Spinal cord (tissue), 10 donors: ENCODE results near the gene KHK. TPM values are rescaled to one million over a fixed set of nuclear protein-coding genes. Genes with fewer than 3 reads are reported as not detected.

ENCODE experiments used
- DNase-seq, 6 donors: peaks; one replicate each; pipeline versions ENCODE4 v3.0.0 to v3.0.0-alpha.2; 2013 to 2015; ENCODE audit warnings: low spot score in 6 of 6, low read depth in 4 of 6
- H3K27ac ChIP-seq: one replicate; pipeline ENCODE4 v1.5.1; 2013; ENCODE audit warnings: low read depth, low read length, control low read depth
- H3K27me3 ChIP-seq: one replicate; pipeline ENCODE4 v1.6.1; 2013; ENCODE audit warnings: low read length; ENCODE audit not compliant: control insufficient read depth, insufficient read depth
- H3K36me3 ChIP-seq: one replicate; pipeline ENCODE4 v1.6.1; 2013; ENCODE audit warnings: low read length; ENCODE audit not compliant: control insufficient read depth, insufficient read depth
- H3K4me1 ChIP-seq: one replicate; pipeline ENCODE4 v1.6.1; 2013; ENCODE audit warnings: low read length; ENCODE audit not compliant: control insufficient read depth, insufficient read depth
- H3K4me3 ChIP-seq: one replicate; pipeline ENCODE4 v1.5.1; 2013; ENCODE audit warnings: low read depth, low read length, control low read depth
- H3K9me3 ChIP-seq: one replicate; pipeline ENCODE4 v1.6.1; 2013; ENCODE audit warnings: low read length; ENCODE audit not compliant: control insufficient read depth, insufficient read depth
- WGBS: methylation state at CpG from one replicate; pipeline ENCODE4 v1.1.5; 2013; ENCODE audit warnings: missing lambda C conversion rate; ENCODE audit not compliant: insufficient coverage; 5-methylcytosine and 5-hydroxymethylcytosine counted together
- polyA plus RNA-seq, 2 donors: library from polyadenylated mRNA; unstranded; fragments of 120-200 nt; gene quantifications; one replicate each; pipeline ENCODE4 v1.2.1, GENCODE V29; 2013; ENCODE audit not compliant: insufficient read length in 2 of 2
- total RNA-seq, 2 donors: library from RNA; depleted of rRNA in 1 of 2; stranded (reverse); fragments of 120-200 nt in 1 of 2; fragments of >200 nt in 1 of 2; gene quantifications; one replicate each; pipeline versions ENCODE4 v1.2.3 to v1.2.4, GENCODE V29; 2013 to 2014
- donor health status: healthy.

Gene KHK
- total and polyA plus RNA-seq, 4 donors = 4.1 to 19.1 (median 11.5) TPM

DNA sequence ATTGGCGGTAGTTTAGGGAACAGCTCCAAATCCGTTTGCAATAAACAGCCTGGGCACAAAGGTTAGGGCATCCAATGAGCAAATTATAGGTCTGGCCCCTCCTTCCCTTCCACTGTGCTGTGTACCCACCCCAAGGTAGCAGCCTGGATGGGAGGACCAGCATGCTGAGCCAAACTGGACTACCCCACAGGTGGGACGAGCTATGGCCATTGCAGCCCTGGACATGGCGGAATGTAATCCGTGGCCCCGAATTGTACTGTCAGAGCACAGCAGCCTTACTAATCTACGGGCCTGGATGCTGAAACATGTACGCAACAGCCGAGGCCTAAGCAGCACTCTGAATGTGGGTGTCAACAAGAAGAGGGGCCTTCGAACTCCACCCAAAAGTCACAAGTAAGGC is 28.4 kb upstream of the KHK start:
- WGBS = 96% methylated on average over 10 of the region's 10 CpGs
- Histone ChIP-seq H3K4me1 (no peaks in the 10 kb centered on the region), H3K27me3 (no peaks in the 10 kb centered on the region), H3K36me3 (peaks cover 77% of the 10 kb centered on the region), H3K27ac (no peak overlapping the region), H3K4me3 (no peak overlapping the region), H3K9me3 (no peaks in the 10 kb centered on the region)
- no peak for DNase-seq

DNA sequence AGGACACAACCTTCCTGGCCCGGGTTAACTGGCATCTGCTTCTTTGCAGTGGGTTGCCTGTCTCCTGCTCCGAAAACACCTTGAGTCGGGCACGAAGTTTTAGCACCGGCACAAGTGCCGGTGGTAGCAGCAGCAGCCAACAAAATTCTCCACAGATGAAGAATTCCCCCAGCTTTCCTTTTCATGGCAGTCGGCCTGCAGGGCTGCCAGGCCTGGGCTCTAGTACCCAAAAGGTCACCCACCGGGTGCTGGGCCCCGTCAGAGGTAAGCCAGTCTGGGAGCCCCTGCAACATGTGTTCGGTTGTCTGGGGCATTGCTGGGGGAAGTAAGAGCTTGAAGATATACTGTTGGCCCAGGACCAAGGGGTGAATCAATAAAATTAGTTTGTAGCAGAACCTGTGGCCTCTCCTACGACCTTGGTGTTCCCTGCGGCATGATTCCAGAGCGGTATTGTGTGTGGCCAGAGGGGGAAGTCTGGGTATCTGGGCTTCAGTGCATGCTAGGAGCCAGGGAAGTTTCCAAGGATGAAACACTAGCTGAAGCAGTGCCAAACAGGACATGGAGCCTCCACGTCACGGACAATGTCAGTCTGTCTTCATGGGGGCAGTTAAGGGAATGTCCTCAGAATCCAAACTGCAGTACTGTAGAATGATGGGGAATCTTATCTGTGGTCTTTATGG is 27.3 kb upstream of the KHK start:
- Histone ChIP-seq H3K27me3 (no peaks in the 10 kb centered on the region), H3K27ac (no peak overlapping the region), H3K36me3 (peaks cover 71% of the 10 kb centered on the region), H3K9me3 (no peaks in the 10 kb centered on the region), H3K4me1 (no peaks in the 10 kb centered on the region), H3K4me3 (no peak overlapping the region)
- DNase-seq = no peak
- 89% methylated on average over 15 of the region's 15 CpGs for WGBS

DNA sequence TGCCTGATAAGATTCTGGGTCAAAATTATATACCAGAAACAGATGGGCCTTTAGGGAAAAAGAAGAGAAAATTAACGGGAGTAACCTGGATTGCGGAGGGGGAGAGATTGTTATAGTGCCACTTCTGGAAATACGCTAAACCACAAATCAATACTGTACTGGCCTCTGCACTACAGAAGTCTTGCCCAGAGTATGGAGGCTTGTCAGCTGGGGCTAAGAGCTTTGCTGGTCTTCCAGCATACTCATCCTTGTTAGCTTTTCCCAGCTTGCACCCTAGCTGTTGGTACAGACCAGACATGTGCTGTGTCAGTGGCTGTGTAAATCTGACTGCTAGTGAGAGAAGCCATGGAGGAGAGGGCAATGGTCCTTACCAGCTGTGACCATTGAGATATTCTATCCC is 26.2 kb upstream of the KHK start:
- peaks cover 65% of the 10 kb centered on the region for H3K36me3 ChIP-seq
- no peak overlapping the region for H3K27ac ChIP-seq
- no peak overlapping the region for H3K4me3 ChIP-seq
- DNase-seq = no peak
- no peaks in the 10 kb centered on the region for H3K9me3 ChIP-seq
- H3K4me1 ChIP-seq = no peaks in the 10 kb centered on the region
- H3K27me3 ChIP-seq = no peaks in the 10 kb centered on the region
- no CpG with 5 or more reads among the region's 3 CpGs for WGBS

- Histone ChIP-seq H3K36me3 (peaks cover 57% of the 10 kb centered on the region), H3K27ac (no peak overlapping the region), H3K9me3 (no peaks in the 10 kb centered on the region), H3K4me3 (no peak overlapping the region), H3K4me1 (peaks cover 12% of the 10 kb centered on the region), H3K27me3 (no peaks in the 10 kb centered on the region)
- DNase-seq = no peak
- no CpG with 5 or more reads among the region's 3 CpGs for whole genome bisulfite sequencing
Observed at GRCh38 chr2:27065128-27065527, 21.4 kb upstream of the KHK start.

GRCh38 chr2:27067385-27067784 is 19.2 kb upstream of the KHK start:
- Histone ChIP-seq H3K27me3 (no peaks in the 10 kb centered on the region), H3K9me3 (no peaks in the 10 kb centered on the region), H3K36me3 (peaks cover 49% of the 10 kb centered on the region), H3K4me1 (peaks cover 20% of the 10 kb centered on the region), H3K4me3 (no peak overlapping the region), H3K27ac (no peak overlapping the region)
- WGBS = 97% methylated on average over 5 of the region's 5 CpGs
- no peak for DNase-seq

GRCh38 chr2:27069436-27069835 is 17.1 kb upstream of the KHK start:
- WGBS = 93% methylated on average over 6 of the region's 6 CpGs
- DNase-seq = no peak
- H3K9me3 ChIP-seq = no peaks in the 10 kb centered on the region
- no peak overlapping the region for H3K4me3 ChIP-seq
- H3K4me1 ChIP-seq = peaks cover 25% of the 10 kb centered on the region
- no peak overlapping the region for H3K27ac ChIP-seq
- H3K36me3 ChIP-seq = peaks cover 41% of the 10 kb centered on the region
- H3K27me3 ChIP-seq = no peaks in the 10 kb centered on the region

GRCh38 chr2:27069961-27070618 is 16.5 kb upstream of the KHK start:
- H3K27ac ChIP-seq = no peak overlapping the region
- H3K36me3 ChIP-seq = peaks cover 37% of the 10 kb centered on the region
- no peaks in the 10 kb centered on the region for H3K27me3 ChIP-seq
- no peak for DNase-seq
- 100% methylated on average over 3 of the region's 8 CpGs for WGBS
- H3K4me1 ChIP-seq = peaks cover 25% of the 10 kb centered on the region
- no peaks in the 10 kb centered on the region for H3K9me3 ChIP-seq
- H3K4me3 ChIP-seq = peak overlapping the region; percentile 89

DNA sequence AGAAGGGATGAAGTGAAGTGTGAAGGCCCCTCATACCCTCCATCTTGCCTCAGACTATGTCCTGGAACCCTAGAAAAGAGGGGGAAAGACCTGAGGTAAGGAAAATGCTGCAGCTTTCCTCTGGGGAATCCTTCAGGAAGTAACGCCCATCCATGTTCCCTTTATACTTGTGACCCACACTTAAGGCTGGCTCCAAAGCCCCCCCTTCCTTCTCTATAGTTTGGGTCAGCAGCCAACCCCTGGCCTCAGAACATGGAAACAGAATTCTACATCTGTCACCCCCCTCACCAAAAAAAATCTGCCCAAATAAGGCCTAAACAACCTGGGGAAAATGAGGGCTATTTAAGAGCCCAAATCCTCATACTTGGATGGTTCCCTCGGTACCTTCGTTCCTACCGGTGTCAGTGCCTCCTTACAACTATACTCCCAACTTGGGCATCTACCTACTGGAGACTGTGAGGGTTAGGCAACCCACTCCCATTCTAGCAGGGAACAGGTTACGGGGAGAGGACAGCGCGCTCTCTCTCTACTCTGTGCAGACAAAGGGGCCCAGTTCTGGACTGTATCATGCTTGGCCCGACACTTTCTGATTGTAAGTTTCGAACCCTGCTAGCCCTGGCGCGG is 15.8 kb upstream of the KHK start:
- peak overlapping the region; percentile 87 for H3K27ac ChIP-seq
- no peaks in the 10 kb centered on the region for H3K27me3 ChIP-seq
- 8% methylated on average over 11 of the region's 11 CpGs for WGBS
- peaks cover 28% of the 10 kb centered on the region for H3K4me1 ChIP-seq
- peaks cover 35% of the 10 kb centered on the region for H3K36me3 ChIP-seq
- no peaks in the 10 kb centered on the region for H3K9me3 ChIP-seq
- H3K4me3 ChIP-seq = peak overlapping the region; percentile 89
- DNase-seq = no peak

- WGBS = under 1% methylated on average over 84 of the region's 86 CpGs
- Histone ChIP-seq H3K4me1 (peaks cover 28% of the 10 kb centered on the region), H3K4me3 (peak within 1 kb of the TSS; percentile 89), H3K27ac (peak within 1 kb of the TSS; percentile 96), H3K36me3 (peaks cover 32% of the 10 kb centered on the region), H3K27me3 (no peaks in the 10 kb centered on the region), H3K9me3 (no peaks in the 10 kb centered on the region)
- peak in 5 of 6 donors; percentile 87 to 98 (median 91) for DNase-seq
Observed at GRCh38 chr2:27071277-27071989, 15.1 kb upstream of the KHK start, which contains the start of gene OST4. Gene OST4, minus strand, starts transcription at chr2:27071654.
